Endodermal cell (in vitro differentiated cells): ENCODE measurements around the gene ANKRD65. TPM values are rescaled to one million over a fixed set of nuclear protein-coding genes. Genes with fewer than 3 reads are reported as not detected.

ENCODE experiments used
- DNase-seq: peaks from one replicate; pipeline ENCODE4 v3.0.0-alpha.2; 2017
- H3K27ac ChIP-seq: 2 replicates; pipeline ENCODE4 v1.5.1; 2013; ENCODE audit warnings: mild to moderate bottlenecking, low read depth, low read length, moderate library complexity
- H3K27me3 ChIP-seq: 2 replicates; pipeline ENCODE4 v1.6.1; 2013; ENCODE audit warnings: mild to moderate bottlenecking, low read length, moderate library complexity; ENCODE audit not compliant: insufficient read depth, control insufficient read depth, poor library complexity, severe bottlenecking
- H3K36me3 ChIP-seq: 2 replicates; pipeline ENCODE4 v1.7.0; 2013; ENCODE audit warnings: mild to moderate bottlenecking, low read length, moderate library complexity; ENCODE audit not compliant: control insufficient read depth, insufficient read depth
- H3K4me1 ChIP-seq: one replicate; pipeline ENCODE4 v1.7.0; 2013; ENCODE audit warnings: low read length; ENCODE audit not compliant: control insufficient read depth, insufficient read depth
- H3K4me3 ChIP-seq: 2 replicates; pipeline ENCODE4 v1.5.1; 2013; ENCODE audit warnings: mild to moderate bottlenecking, low read length, moderate library complexity
- H3K9ac ChIP-seq: 2 replicates; pipeline ENCODE4 v1.6.1; 2013; ENCODE audit warnings: mild to moderate bottlenecking, low read length, moderate library complexity; ENCODE audit not compliant: poor library complexity, severe bottlenecking; ENCODE audit errors: extremely low read depth
- H3K9me3 ChIP-seq: 2 replicates; pipeline ENCODE4 v1.6.1; 2013; ENCODE audit warnings: mild to moderate bottlenecking, low read length, moderate library complexity; ENCODE audit not compliant: control insufficient read depth
- H3K27ac Mint-ChIP-seq: 2 replicates; pipeline ENCODE4 v1.8.0; 2020; ENCODE audit warnings: mixed read lengths
- H3K27me3 Mint-ChIP-seq: 2 replicates; pipeline ENCODE4 v1.8.0; 2021; ENCODE audit warnings: mild to moderate bottlenecking, mixed read lengths; ENCODE audit not compliant: insufficient read depth
- H3K36me3 Mint-ChIP-seq: 2 replicates; pipeline ENCODE4 v1.8.0; 2020; ENCODE audit warnings: low read depth, mixed read lengths
- H3K4me1 Mint-ChIP-seq: 2 replicates; pipeline ENCODE4 v1.8.0; 2020; ENCODE audit warnings: mixed read lengths
- H3K4me3 Mint-ChIP-seq: 2 replicates; pipeline ENCODE4 v1.8.0; 2020; ENCODE audit warnings: mild to moderate bottlenecking, moderate library complexity, mixed read lengths
- H3K9me3 Mint-ChIP-seq: 2 replicates; pipeline ENCODE4 v1.8.0; 2020; ENCODE audit warnings: mild to moderate bottlenecking, mixed read lengths
- CTCF ChIP-seq: fragments of 200-600 bp; sonication (generic); conservative IDR thresholded peaks from 2 replicates; pipeline ENCODE4 v1.5.0; 2021; ENCODE audit warnings: antibody characterized with exemption, mild to moderate bottlenecking
- WGBS, 2 experiments: methylation state at CpG; one replicate each; pipeline versions ENCODE4 v1.1.5 to v1.1.7; 2013; ENCODE audit warnings: missing lambda C conversion rate in 2 of 2, mixed read lengths in 1 of 2; ENCODE audit not compliant: insufficient coverage in 1 of 2, insufficient read length in 1 of 2; 5-methylcytosine and 5-hydroxymethylcytosine counted together
- total RNA-seq, 2 donors: library from RNA; stranded (reverse); fragmentation: NEBNext Ultra II Directional in 1 of 2; extraction: Animal tissue kit (Norgen Biotek cat#: 25700) in 1 of 2; gene quantifications; 2 replicates in 1 of 2; 3 replicates in 1 of 2; pipeline ENCODE4 v1.2.1, GENCODE V29; 2021

The ANKRD65 gene
- total RNA-seq, 2 donors from 2014 or later = 1.6 TPM

GRCh38 chr1:1374589-1374928 is 46.5 kb downstream of the ANKRD65 start:
- no peaks in the 10 kb centered on the region for H3K27me3 Mint-ChIP-seq
- H3K9me3 Mint-ChIP-seq = no peaks in the 10 kb centered on the region
- 1% methylated on average over 14 to 24 of the region's 24 CpGs for WGBS, 2 experiments
- Histone ChIP-seq H3K9ac (peak overlapping the region; percentile 85), H3K27me3 (no peaks in the 10 kb centered on the region), H3K4me3 (peak overlapping the region; percentile 86), H3K36me3 (peaks cover 12% of the 10 kb centered on the region), H3K4me1 (no peaks in the 10 kb centered on the region), H3K9me3 (no peaks in the 10 kb centered on the region), H3K27ac (peak overlapping the region; percentile 72)
- H3K4me1 Mint-ChIP-seq = peaks cover 4% of the 10 kb centered on the region
- DNase-seq = peak; percentile 55
- H3K36me3 Mint-ChIP-seq = peaks cover 8% of the 10 kb centered on the region
- H3K4me3 Mint-ChIP-seq = peak overlapping the region; percentile 76
- no peak for TF ChIP-seq CTCF
- H3K27ac Mint-ChIP-seq = peak overlapping the region; percentile 80

DNA sequence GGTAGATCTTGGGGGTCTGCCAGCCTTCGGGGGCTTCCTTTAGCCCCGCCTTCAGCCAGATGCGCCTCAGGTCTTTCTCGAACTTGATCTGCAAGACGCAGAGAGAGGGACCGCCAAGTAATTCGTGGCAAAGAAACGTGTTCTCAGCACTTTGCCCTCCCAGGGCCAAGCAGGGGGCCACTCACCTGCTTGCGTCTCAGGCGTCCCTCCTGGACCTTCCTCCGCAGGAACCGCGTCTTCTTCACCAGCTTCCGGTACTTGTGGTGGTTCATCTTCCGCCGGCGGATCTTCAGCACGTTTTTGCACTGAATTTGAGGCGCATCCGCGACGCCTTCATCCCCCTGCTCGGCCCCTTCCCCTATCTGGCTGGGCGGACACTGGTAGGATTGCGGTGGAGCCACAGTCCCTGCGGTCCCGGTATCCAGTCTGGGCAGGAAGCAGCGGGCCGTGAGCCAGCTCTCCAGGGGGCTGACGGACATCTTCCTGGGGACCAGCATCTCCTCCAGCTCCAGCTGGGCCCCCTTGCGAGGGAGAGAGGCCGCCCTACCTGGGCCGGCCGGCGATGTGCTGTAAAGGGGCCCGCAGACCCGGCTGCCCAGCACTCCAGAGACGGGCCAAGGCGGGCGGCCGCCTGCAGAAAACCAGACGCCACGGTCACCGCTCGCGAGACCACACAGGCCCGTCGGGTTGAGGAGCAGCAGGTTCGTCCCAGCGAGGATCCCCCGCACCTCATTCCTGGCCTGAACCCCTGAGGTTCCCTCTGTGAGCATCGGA is 47.1 kb downstream of the ANKRD65 start:
- Histone ChIP-seq H3K36me3 (peaks cover 12% of the 10 kb centered on the region), H3K27me3 (no peaks in the 10 kb centered on the region), H3K4me1 (no peaks in the 10 kb centered on the region), H3K9me3 (no peaks in the 10 kb centered on the region), H3K4me3 (peak overlapping the region; percentile 86), H3K27ac (no peak overlapping the region), H3K9ac (peak overlapping the region; percentile 85)
- peak overlapping the region; percentile 80 for H3K27ac Mint-ChIP-seq
- 59 to 71% methylated on average over 36 to 52 of the region's 52 CpGs for WGBS, 2 experiments
- peak overlapping the region; percentile 76 for H3K4me3 Mint-ChIP-seq
- H3K4me1 Mint-ChIP-seq = peaks cover 4% of the 10 kb centered on the region
- peaks cover 3% of the 10 kb centered on the region for H3K27me3 Mint-ChIP-seq
- TF ChIP-seq CTCF = no peak
- no peak for DNase-seq
- peaks cover 8% of the 10 kb centered on the region for H3K36me3 Mint-ChIP-seq
- no peaks in the 10 kb centered on the region for H3K9me3 Mint-ChIP-seq

DNA sequence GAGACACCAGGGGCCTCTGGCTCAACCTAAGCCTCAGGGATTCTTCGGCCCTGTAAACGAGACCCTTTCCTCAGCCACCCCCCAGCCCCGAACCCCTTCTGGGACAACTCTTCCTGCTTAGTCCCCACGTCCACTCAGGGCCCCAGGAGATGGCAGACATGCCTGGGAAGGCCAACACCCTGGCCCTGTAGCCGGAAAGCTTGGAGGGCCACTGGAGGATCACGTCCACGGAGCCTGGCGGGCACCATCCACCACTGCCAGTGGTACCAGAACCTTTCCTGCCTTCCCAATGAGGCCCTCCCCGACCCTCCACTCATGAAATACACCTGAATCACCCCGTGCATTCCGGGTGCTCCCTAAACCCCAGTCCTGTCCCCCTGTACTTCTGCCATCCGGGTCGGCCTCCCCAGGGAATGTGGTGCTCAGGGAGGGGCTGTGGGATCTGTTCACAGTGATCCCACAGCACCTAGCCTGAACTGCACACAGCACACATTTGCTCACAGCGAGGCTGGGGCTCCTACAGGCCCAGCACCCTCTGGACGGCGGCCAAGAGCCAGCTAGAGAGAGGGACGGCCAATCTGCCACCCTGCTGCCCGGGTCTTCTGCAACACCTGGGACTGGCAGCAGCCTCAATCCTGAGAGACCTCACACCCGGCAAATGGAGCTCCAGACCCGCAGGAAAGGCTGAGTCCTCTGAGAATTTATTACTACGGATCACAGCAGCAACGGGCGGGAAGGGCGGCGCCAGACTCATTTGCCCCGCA is 47.8 kb downstream of the ANKRD65 start:
- TF ChIP-seq CTCF = no peak
- H3K27ac Mint-ChIP-seq = no peak overlapping the region
- peaks cover 8% of the 10 kb centered on the region for H3K36me3 Mint-ChIP-seq
- peaks cover 5% of the 10 kb centered on the region for H3K27me3 Mint-ChIP-seq
- peaks cover 4% of the 10 kb centered on the region for H3K4me1 Mint-ChIP-seq
- Histone ChIP-seq H3K9me3 (no peaks in the 10 kb centered on the region), H3K4me3 (peak overlapping the region; percentile 86), H3K27ac (no peak overlapping the region), H3K4me1 (no peaks in the 10 kb centered on the region), H3K27me3 (no peaks in the 10 kb centered on the region), H3K36me3 (peaks cover 12% of the 10 kb centered on the region), H3K9ac (peak overlapping the region; percentile 85)
- H3K4me3 Mint-ChIP-seq = peak overlapping the region; percentile 76
- H3K9me3 Mint-ChIP-seq = no peaks in the 10 kb centered on the region
- WGBS, 2 experiments = 92 to 95% methylated on average over 20 to 26 of the region's 26 CpGs
- DNase-seq = no peak
